GM18508 (cell line): ENCODE results near the gene FHL2.
A peak's percentile ranks its signal among the peaks of the same experiment; 100 is the strongest.

ENCODE experiments used
- ATAC-seq: cut with Tn5 transposase; IDR thresholded peaks from one replicate; pipeline ENCODE4 v1.9.1; 2021; ENCODE audit warnings: moderate number of reproducible peaks; ENCODE audit not compliant: insufficient read depth, unreplicated experiment

FHL2 gene

GRCh38 chr2:105324101-105324500 lies 74.8 kb downstream of the FHL2 start:
- ATAC-seq = no peak

- ATAC-seq = no peak
Observed at GRCh38 chr2:105323111-105323510, 75.7 kb downstream of the FHL2 start.

GRCh38 chr2:105321875-105322646 lies 76.8 kb downstream of the FHL2 start:
- no peak for ATAC-seq

GRCh38 chr2:105320651-105321215 lies 78.1 kb downstream of the FHL2 start:
- no peak for ATAC-seq

- no peak for ATAC-seq
Observed at GRCh38 chr2:105317937-105318336, 80.9 kb downstream of the FHL2 start.

GRCh38 chr2:105315314-105315713 lies 83.5 kb downstream of the FHL2 start:
- ATAC-seq = peak; percentile 50

- ATAC-seq = peak; percentile 54
Observed at GRCh38 chr2:105313877-105314276, 85.0 kb downstream of the FHL2 start.
